Activated CD4-positive, alpha-beta memory T cell treated with anti-CD3 and anti-CD28 coated beads for 36 hours (primary cell): ENCODE data around the gene GCFC2. TPM values are rescaled to one million over a fixed set of nuclear protein-coding genes. Genes with fewer than 3 reads are reported as not detected.
"Not testable (repeated sequence)": the region's sequence is repeated elsewhere in the genome, so short reads cannot be mapped to it uniquely, and the experiment has no call there.

Experiments used
- CTCF ChIA-PET: fragments of 350-600 bp; sonication (Branson Sonifier 250); formaldehyde crosslinking; loops from one replicate; lab custom pipeline; 2021; ENCODE audit warnings: antibody characterized with exemption, inconsistent platforms; lab: Charles Lee
- POLR2A ChIA-PET: fragments of 350-600 bp; sonication (Branson Sonifier 250); formaldehyde crosslinking; loops from one replicate; lab custom pipeline; 2021; ENCODE audit warnings: antibody characterized with exemption; lab: Charles Lee
- DNase-seq: peaks from one replicate; pipeline ENCODE4 v3.0.0-alpha.2; 2020
- H3K27ac Mint-ChIP-seq: one replicate; pipeline ENCODE4 v1.8.0; 2021; ENCODE audit warnings: mixed read lengths
- H3K27me3 Mint-ChIP-seq: one replicate; pipeline ENCODE4 v1.8.0; 2021; ENCODE audit warnings: mixed read lengths
- H3K36me3 Mint-ChIP-seq: one replicate; pipeline ENCODE4 v1.8.0; 2021; ENCODE audit warnings: mixed read lengths
- H3K4me1 Mint-ChIP-seq: one replicate; pipeline ENCODE4 v1.8.0; 2021; ENCODE audit warnings: low read depth, mixed read lengths
- H3K4me3 Mint-ChIP-seq: one replicate; pipeline ENCODE4 v1.8.0; 2021; ENCODE audit warnings: mild to moderate bottlenecking, mixed read lengths
- H3K9me3 Mint-ChIP-seq: one replicate; pipeline ENCODE4 v1.8.0; 2021; ENCODE audit warnings: mixed read lengths
- intact Hi-C: fragments of 100-400 bp; cut with micrococcal nuclease; formaldehyde crosslinking; loops from one replicate; pipeline ENCODE4 v1.15.1; 2023
- total RNA-seq, 2 experiments: library from RNA; stranded (reverse); gene quantifications; one replicate each; pipeline ENCODE4 v1.2.3, GENCODE V29; 2021

The GCFC2 gene
- total RNA-seq, 2 experiments from 2014 or later: 29.2 to 30.7 TPM

DNA sequence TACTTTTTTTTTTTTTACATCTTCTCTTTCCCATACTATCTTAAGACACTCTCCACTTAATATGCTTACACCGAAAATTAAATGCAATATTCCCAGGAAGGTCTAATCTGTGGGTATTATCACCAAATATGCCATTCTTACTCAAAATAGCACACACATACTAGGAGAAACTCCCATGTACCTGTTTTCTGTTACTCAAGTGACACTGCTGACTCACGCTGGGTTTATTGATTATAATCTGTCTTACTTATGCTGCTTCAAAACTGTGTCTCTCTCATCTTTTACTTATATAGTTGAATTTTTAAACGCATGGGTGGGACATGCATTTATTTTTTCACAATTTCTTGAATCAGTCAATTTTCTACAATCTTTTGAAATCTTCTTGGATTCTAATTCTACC is 34.3 kb downstream of the GCFC2 start:
- DNase-seq: no peak
- H3K4me3 Mint-ChIP-seq: no peak overlapping the region
- no peaks in the 10 kb centered on the region for H3K9me3 Mint-ChIP-seq
- H3K36me3 Mint-ChIP-seq: peaks cover 25% of the 10 kb centered on the region
- no peaks in the 10 kb centered on the region for H3K27me3 Mint-ChIP-seq
- ChIA-PET CTCF (interaction anchor here (0.6 to 6.7 kb wide), 18 partner anchors 8 to 841 kb away, joined by 3 to 53 read pairs (median 4); partner anchors contain the start of genes GCFC2 and MRPL19), POLR2A (no interaction called here)
- intact Hi-C loops: no loop called here
- H3K27ac Mint-ChIP-seq: no peak overlapping the region
- peaks cover 5% of the 10 kb centered on the region for H3K4me1 Mint-ChIP-seq

DNA sequence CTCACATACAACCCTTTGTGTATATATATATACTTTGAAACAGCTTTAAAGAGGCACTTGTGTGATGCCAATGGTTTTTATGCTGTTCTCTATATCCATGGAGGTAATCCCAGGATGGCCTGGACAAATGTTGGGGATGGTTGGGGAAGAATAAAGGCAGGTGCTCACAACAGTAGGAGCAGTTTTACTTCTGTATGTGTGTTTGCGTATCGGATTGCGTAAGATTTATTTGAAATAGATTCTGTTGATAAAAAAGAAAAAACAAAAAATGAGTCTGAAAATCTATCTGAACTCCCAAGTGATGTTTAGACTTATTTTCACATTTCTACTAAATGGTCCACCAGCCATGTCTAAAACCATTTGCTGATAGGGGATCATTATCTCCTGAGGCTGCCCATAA is 34.8 kb downstream of the GCFC2 start:
- no peak for DNase-seq
- Mint-ChIP-seq H3K36me3 (peaks cover 30% of the 10 kb centered on the region), H3K4me1 (peaks cover 5% of the 10 kb centered on the region), H3K9me3 (no peaks in the 10 kb centered on the region), H3K27ac (no peak overlapping the region), H3K27me3 (no peaks in the 10 kb centered on the region), H3K4me3 (no peak overlapping the region)
- ChIA-PET POLR2A (no interaction called here), CTCF (interaction anchor here (1.5 to 6.7 kb wide), 2 partner anchors 10 to 36 kb away, joined by 13 to 53 read pairs; no protein-coding TSS in a partner anchor)
- intact Hi-C loops: no loop called here

DNA sequence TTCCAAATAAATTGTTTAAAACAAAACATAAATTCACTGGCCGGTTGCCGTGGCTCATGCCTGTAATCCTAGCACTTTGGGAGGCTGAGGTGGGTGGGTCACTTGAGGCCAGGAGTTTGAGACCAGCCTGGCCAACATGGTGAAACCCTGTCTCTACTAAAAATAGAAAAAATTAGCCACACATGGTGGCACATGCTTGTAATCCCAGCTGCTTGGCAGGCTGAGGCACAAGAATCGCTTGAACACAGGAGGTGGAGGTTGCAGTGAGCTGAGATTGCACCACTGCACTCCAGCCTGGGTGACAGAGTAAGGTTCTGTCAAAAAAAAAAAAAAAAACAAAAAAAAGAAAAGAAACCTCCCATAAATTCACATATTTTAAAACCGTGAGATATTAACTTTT is 35.3 kb downstream of the GCFC2 start:
- intact Hi-C loops, DNase-seq, H3K27ac Mint-ChIP-seq, POLR2A ChIA-PET, H3K4me3 Mint-ChIP-seq, H3K27me3 Mint-ChIP-seq, H3K9me3 Mint-ChIP-seq, H3K4me1 Mint-ChIP-seq: not testable (repeated sequence)
- CTCF ChIA-PET: interaction anchor here (6.7 kb wide), 1 partner anchor 35 kb away, joined by 53 read pairs; no protein-coding TSS in a partner anchor
- H3K36me3 Mint-ChIP-seq: peaks cover 30% of the 10 kb centered on the region

DNA sequence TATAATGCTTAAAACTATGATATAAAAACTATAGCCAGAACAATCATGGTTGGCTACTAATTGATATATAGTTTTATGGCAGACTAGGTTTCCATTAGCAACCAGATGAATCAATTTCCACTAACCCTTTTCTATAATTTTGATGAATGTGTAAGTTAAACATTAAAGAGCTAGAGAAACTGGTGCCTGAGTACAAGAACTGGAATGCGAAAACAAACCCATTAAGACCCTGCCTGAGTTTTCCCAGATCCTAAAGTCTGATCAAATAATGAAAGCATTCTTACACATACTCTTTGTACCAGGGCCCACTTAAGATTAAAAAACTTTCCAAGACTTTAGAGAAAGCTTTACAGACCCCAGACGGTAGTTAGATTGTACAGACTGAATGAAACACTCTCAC is 42.8 kb downstream of the GCFC2 start:
- H3K27me3 Mint-ChIP-seq: no peaks in the 10 kb centered on the region
- ChIA-PET POLR2A (no interaction called here), CTCF (interaction anchor here (0.7 kb wide), 2 partner anchors 9 to 28 kb away, joined by 3 to 4 read pairs; no protein-coding TSS in a partner anchor)
- intact Hi-C loops: no loop called here
- no peaks in the 10 kb centered on the region for H3K4me1 Mint-ChIP-seq
- H3K4me3 Mint-ChIP-seq: no peak overlapping the region
- H3K9me3 Mint-ChIP-seq: no peaks in the 10 kb centered on the region
- no peak overlapping the region for H3K27ac Mint-ChIP-seq
- H3K36me3 Mint-ChIP-seq: peaks cover 35% of the 10 kb centered on the region
- no peak for DNase-seq

DNA sequence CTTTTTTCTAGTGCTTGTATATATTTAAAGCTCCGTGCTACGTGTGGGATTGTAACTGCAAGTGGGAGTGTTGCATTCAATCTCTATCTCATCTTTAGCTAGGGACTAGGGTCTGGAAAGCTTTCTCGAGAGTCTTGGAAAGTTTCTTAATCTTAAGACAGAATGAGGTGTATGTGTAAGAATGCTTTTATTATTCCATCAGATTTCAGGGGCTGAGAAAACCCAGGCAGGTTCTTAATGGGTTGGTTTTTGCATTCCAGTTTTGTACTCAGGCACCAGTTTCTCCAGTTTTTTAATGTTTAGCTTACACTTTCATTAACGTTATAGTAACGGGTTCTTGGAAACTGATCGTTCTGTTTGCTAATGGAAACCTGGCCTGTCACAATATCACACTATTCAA is 43.8 kb downstream of the GCFC2 start:
- Mint-ChIP-seq H3K4me3 (no peak overlapping the region), H3K9me3 (no peaks in the 10 kb centered on the region), H3K27me3 (no peaks in the 10 kb centered on the region), H3K4me1 (no peaks in the 10 kb centered on the region), H3K36me3 (peaks cover 36% of the 10 kb centered on the region), H3K27ac (no peak overlapping the region)
- intact Hi-C loops: no loop called here
- no peak for DNase-seq
- ChIA-PET CTCF (interaction anchor here (3.8 kb wide), 1 partner anchor 10 kb away, joined by 13 read pairs; no protein-coding TSS in a partner anchor), POLR2A (no interaction called here)

DNA sequence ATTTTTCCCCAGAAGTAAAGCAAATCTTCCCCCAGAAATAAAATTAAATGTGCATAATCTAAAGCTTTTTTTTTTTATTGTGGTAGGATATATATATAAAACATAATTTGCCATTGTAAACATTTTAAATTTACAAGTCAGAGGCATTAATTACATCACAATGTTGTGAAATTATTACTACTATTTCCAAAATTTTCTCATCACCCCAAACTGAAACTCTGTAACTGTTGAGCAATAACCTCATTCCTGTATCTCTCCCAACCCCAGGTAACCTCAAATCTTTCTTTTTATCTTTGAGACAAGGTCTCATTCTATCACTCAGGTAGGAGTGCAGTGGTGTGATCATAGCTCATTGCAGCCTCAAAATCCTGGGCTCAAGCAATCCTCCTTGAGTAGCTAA is 52.9 kb downstream of the GCFC2 start:
- intact Hi-C loops: no loop called here
- CTCF ChIA-PET: interaction anchor here (0.8 to 1.6 kb wide), 3 partner anchors 12 to 20 kb away, joined by 3 to 5 read pairs (median 4); no protein-coding TSS in a partner anchor
- H3K4me3 Mint-ChIP-seq: no peak overlapping the region
- no peak overlapping the region for H3K27ac Mint-ChIP-seq
- peaks cover 17% of the 10 kb centered on the region for H3K4me1 Mint-ChIP-seq
- POLR2A ChIA-PET: interaction anchor here (0.9 kb wide), 1 partner anchor 39 kb away, joined by 3 read pairs; no protein-coding TSS in a partner anchor
- peaks cover 82% of the 10 kb centered on the region for H3K36me3 Mint-ChIP-seq
- peaks cover 18% of the 10 kb centered on the region for H3K9me3 Mint-ChIP-seq
- H3K27me3 Mint-ChIP-seq: no peaks in the 10 kb centered on the region
- DNase-seq: no peak

DNA sequence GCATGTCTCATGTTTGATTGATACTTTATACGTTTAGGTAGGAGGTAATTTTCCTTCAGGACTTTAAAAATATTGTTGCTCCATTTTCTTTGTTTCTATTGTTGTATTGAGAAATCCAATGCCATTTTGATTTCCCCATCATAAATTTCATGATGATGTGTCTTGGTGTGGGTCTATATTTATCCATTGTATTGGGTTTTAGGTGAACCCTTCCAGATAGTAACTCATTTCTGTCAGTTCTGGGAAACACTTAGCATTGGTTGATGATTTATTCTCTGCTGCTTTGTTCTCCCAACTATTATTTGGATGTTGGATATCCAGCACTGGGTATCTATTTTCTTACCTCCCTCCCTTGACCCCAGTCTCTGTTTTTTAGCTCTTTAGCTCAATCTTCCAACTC is 54.2 kb downstream of the GCFC2 start:
- Mint-ChIP-seq H3K4me1 (peaks cover 17% of the 10 kb centered on the region), H3K4me3 (no peak overlapping the region), H3K36me3 (peaks cover 78% of the 10 kb centered on the region), H3K27ac (no peak overlapping the region), H3K9me3 (peaks cover 18% of the 10 kb centered on the region), H3K27me3 (no peaks in the 10 kb centered on the region)
- CTCF ChIA-PET: interaction anchor here (1.2 to 1.6 kb wide), 4 partner anchors 16 to 27 kb away, joined by 3 to 5 read pairs (median 4); no protein-coding TSS in a partner anchor
- intact Hi-C loops: no loop called here
- DNase-seq: no peak
- POLR2A ChIA-PET: no interaction called here

DNA sequence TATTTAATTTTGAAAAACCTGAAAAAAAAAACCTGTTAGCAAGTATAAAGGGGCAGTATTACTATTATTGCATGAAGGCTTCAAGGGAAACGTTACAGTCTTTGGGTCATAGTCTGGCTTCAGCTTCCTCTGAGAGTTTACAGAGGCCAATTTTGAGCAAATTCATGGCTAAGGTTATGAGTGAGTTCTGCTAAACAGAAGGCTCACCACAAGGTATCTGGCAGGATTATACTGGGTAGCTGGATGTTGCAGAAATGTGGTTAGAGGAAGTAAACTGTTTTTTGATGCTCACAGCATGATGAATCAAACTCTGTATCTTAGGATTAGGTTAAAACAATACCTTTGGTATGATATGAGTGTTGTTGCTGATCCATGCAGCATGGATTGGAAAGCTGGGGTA is 54.9 kb downstream of the GCFC2 start:
- H3K27me3 Mint-ChIP-seq: no peaks in the 10 kb centered on the region
- no peak for DNase-seq
- ChIA-PET POLR2A (no interaction called here), CTCF (interaction anchor here (1.2 to 1.4 kb wide), 3 partner anchors 15 to 27 kb away, joined by 3 to 5 read pairs (median 4); no protein-coding TSS in a partner anchor)
- no peak overlapping the region for H3K27ac Mint-ChIP-seq
- H3K4me1 Mint-ChIP-seq: peaks cover 19% of the 10 kb centered on the region
- intact Hi-C loops: no loop called here
- H3K36me3 Mint-ChIP-seq: peaks cover 75% of the 10 kb centered on the region
- peaks cover 18% of the 10 kb centered on the region for H3K9me3 Mint-ChIP-seq
- H3K4me3 Mint-ChIP-seq: no peak overlapping the region

DNA sequence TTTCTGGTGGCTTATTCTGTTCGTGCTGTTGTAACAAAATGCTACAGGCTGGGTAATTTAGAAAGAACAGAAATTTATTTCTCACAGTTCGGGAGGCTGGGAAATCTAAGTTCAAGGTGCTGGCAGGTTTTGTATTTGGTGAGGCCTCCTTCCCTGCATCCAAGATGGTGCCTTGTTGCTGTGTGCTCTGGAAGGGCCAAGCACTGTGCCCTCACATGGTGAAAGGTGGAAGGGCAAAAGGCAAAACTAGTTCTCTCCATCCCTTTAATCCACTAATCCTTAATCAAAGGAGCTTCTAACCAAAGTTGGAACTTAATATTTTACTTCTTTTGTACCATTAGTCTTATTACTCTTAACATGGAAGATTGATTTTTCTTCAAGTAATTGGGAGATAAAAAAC is 56.7 kb downstream of the GCFC2 start:
- intact Hi-C loops: no loop called here
- no peak for DNase-seq
- H3K36me3 Mint-ChIP-seq: peaks cover 67% of the 10 kb centered on the region
- H3K27me3 Mint-ChIP-seq: no peaks in the 10 kb centered on the region
- peaks cover 8% of the 10 kb centered on the region for H3K9me3 Mint-ChIP-seq
- POLR2A ChIA-PET: no interaction called here
- H3K4me1 Mint-ChIP-seq: peaks cover 19% of the 10 kb centered on the region
- no peak overlapping the region for H3K27ac Mint-ChIP-seq
- CTCF ChIA-PET: interaction anchor here (1.5 kb wide), 1 partner anchor 23 kb away, joined by 6 read pairs; no protein-coding TSS in a partner anchor
- H3K4me3 Mint-ChIP-seq: no peak overlapping the region

DNA sequence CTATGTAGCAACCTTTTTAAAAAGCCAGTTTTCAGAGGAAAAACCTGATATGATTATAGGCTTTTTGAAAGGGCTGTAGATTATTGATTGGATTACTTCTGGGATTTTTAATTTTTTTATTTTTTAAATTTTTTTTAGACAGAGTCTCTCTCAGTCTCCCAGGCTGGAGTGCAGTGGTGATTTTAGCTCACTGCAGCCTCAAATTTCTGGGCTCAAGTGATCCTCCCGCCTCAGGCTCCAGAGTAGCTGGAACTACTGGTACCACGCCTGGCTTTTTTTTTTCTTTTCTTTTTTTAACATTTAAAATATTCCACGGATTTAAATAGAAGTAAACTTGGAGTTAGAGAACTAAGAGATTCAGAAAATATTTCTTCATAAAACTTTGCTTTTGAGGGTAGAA is 62.9 kb downstream of the GCFC2 start:
- no peaks in the 10 kb centered on the region for H3K9me3 Mint-ChIP-seq
- peak overlapping the region; percentile 90 for H3K4me3 Mint-ChIP-seq
- intact Hi-C loops: loop anchor here (10.0 kb wide), 1 partner anchor 693 kb away; the partner anchor contains the start of gene POLE4
- CTCF ChIA-PET: interaction anchor here (1.4 to 1.7 kb wide), 2 partner anchors 29 to 32 kb away, joined by 5 to 8 read pairs; no protein-coding TSS in a partner anchor
- peaks cover 30% of the 10 kb centered on the region for H3K4me1 Mint-ChIP-seq
- H3K36me3 Mint-ChIP-seq: peaks cover 24% of the 10 kb centered on the region
- peak overlapping the region; percentile 84 for H3K27ac Mint-ChIP-seq
- POLR2A ChIA-PET: interaction anchor here (2.5 kb wide), 1 partner anchor 63 kb away, joined by 11 read pairs; the partner anchor contains the start of gene GCFC2
- no peaks in the 10 kb centered on the region for H3K27me3 Mint-ChIP-seq
- DNase-seq: no peak

DNA sequence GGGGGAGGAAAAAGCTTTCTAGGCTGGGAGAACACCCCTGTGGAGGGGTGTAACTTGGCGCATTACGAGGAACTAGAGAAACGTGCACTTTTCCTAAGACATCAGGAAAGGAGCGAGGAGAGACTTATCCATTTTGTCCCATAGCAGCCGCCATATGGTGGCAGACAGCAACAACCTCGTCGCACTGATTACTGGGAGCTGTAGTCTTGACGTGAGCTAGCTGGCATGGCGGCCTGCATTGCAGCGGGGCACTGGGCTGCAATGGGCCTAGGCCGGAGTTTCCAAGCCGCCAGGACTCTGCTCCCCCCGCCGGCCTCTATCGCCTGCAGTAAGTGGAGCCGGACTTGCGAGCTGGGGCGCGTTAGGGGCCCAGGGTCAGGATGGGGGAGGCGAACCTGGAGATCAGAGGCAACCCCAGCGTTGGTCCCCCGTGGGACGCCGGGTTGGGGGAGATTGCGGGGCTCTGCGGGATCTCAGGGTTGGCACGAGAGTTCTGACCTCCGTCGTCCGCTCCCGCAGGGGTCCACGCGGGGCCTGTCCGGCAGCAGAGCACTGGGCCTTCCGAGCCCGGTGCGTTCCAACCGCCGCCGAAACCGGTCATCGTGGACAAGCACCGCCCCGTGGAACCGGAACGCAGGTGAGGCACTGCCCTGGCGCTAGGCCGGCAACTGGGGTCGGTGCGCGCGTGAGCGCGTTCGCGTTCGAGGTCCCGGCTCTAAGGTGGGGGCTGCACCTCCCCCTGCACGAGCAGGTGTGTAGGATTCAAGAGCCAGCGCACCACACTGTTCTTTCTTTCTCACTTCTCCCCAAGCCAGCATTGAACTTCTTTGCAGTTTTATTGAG is 63.9 kb downstream of the GCFC2 start, which contains the start of gene MRPL19:
TSS of gene MRPL19 (plus strand) at position 201 of the 843 bp plus-strand sequence. CDS start at position 226, 25 bp downstream.
- Mint-ChIP-seq H3K27me3 (no peaks in the 10 kb centered on the region), H3K4me1 (peaks cover 30% of the 10 kb centered on the region), H3K9me3 (no peaks in the 10 kb centered on the region), H3K4me3 (peak within 1 kb of the TSS; percentile 90), H3K27ac (peak within 1 kb of the TSS; percentile 84), H3K36me3 (peaks cover 19% of the 10 kb centered on the region)
- peak; percentile 83 for DNase-seq
- CTCF ChIA-PET: interaction anchor here (0.9 to 1.9 kb wide), 7 partner anchors 10 to 64 kb away, joined by 3 to 10 read pairs (median 6); partner anchors contain the start of gene GCFC2
- POLR2A ChIA-PET: interaction anchor here (2.5 kb wide), 1 partner anchor 64 kb away, joined by 11 read pairs; the partner anchor contains the start of gene GCFC2
- intact Hi-C loops: loop anchor here (1.0 to 10.0 kb wide), 2 partner anchors 64 to 692 kb away; partner anchors contain the start of gene POLE4
